Pons (tissue), 1 donor: ENCODE results near the gene TMEM255B.
A peak's percentile ranks its signal among the peaks of the same experiment; 100 is the strongest.
"Not testable (repeated sequence)": the region's sequence is repeated elsewhere in the genome, so short reads cannot be mapped to it uniquely, and the experiment has no call there.

Experiments used
- DNase-seq: peaks from one replicate; pipeline ENCODE4 v3.0.0-alpha.2; 2016; ENCODE audit warnings: low spot score

TMEM255B gene

DNA sequence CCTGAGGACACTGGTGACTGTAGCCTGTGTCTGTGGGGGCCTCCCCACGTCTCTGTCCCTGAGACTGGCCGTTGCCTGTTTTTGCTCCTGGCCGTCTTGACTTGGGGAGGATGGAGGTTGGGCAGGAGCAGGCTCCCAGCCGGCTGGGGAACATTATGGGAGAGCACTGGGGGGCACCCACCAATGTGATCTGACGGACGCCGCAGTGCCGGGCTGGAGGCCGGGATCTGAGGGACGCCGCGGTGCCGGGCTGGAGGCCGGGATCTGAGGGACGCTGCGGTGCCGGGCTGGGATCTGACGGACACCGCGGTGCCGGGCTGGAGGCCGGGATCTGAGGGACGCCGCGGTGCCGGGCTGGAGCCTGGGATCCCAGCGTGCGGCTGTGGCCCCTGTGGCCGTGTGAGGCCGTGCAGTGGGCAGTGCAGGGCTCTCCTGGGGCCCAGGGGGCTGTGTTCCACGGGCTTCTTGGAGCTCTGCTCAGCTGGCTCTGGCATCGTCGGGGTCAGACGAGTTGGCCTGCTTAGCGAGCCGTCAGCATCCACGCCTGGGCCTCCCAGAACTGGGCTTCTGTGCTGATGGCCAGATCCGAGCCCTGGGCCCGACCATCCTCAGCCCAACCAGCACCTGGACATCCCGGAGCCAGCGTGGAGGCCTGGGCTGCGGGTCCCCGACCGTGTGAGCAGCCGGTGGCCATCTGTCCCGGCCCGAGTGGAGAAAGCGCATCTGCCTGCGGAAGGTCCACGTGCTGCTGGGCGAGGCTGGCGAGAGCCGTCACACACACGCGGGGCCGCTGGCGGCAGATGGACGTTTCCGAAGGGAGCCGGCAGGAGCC lies 59.0 kb downstream of the TMEM255B start:
- DNase-seq, result no peak

DNA sequence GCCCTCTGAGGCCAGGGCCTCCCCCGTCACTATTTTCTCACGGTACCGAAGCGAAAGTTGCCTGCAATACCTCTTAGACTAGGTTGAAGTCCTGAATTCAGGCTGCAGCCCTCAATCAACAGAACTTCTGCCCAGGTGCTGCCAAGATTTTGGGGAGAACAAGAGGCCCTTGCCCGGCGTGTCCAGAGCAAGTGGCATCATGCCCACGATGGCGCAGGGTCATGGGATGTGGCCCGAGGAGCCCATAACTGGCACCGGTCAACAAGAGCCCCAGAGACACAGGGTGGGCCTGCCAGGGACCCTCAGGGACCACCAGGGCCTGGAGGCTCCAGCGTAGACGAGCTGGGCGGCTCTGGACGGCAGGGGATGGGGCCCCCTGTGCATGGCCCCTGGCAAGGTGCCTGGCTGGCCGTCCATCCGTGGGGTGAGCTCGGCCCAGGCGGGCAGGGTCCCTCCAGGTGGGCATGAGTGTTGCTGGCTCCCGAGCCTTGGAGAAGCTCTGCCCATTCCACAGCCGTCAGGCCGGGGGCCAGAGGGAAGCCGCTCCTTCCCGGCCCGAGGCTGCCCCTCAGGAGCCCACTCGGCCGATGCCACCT lies 59.8 kb downstream of the TMEM255B start:
- DNase-seq, result no peak

DNA sequence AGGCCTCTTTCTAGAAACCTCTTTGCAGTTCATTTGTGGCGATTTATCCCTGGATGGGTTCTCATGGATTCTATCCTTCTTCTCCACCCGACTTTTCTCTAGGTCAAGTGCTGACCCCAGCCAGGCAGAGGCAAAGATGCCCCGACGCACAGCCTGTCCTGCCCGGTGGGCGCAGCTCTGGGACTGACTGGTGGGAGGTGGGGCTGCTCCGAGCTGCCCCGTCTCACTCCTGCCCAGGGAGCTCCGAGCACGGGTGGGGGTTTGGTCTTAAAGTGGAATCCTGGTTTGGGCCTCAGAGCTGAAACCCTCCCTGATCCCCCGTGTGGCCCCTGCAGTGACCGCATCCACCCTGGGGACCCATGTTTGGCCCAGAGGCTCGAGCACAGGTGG lies 60.3 kb downstream of the TMEM255B start:
- no peak for DNase-seq

DNA sequence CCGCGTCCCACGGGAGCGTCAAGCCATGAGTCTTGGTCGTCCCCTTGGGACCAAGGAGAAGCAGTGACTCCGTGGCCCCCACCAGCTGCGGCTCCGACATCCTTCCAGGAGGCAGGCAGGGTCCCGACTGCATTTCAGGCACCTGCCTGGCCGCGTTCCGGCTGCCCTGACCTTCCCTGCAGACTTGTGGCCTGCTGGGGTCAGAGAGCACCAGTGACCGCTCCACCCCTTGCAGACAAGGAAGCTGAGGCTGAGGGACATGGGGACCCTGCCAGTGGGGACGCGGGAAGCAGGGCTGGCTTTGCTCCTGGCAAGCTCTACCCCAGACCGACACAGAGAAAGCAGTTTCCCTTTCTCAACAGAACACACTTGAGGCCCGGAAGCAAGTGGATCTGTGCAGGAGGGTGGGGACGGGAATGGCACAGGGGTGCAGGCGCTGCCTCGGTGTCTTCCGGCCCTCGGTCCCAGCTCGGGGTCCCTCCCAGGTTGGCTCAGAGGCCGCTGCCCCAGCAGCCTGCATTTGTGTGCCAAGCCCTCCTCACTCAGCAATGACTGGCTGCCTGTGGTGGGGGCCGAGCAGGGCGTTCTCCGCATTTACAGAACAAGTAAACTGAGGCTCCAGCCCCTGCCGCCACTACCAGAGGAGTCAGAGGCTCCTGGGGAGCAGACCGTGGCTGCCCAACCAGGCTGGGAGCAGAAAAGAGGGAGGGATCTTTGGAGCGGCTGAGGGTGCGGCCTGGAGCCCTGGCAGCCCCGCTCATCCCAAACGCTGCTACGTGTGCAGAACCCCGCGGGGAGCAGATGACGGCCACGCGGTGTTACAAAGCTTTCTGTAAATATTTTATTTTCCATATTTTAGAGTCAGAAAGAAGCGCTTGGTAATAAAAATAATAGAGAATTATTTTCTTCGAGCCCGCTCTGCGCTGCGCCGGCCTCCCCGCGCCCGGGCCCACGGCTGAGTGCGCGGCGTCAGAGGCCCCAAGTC lies 61.0 kb downstream of the TMEM255B start:
- no peak for DNase-seq

DNA sequence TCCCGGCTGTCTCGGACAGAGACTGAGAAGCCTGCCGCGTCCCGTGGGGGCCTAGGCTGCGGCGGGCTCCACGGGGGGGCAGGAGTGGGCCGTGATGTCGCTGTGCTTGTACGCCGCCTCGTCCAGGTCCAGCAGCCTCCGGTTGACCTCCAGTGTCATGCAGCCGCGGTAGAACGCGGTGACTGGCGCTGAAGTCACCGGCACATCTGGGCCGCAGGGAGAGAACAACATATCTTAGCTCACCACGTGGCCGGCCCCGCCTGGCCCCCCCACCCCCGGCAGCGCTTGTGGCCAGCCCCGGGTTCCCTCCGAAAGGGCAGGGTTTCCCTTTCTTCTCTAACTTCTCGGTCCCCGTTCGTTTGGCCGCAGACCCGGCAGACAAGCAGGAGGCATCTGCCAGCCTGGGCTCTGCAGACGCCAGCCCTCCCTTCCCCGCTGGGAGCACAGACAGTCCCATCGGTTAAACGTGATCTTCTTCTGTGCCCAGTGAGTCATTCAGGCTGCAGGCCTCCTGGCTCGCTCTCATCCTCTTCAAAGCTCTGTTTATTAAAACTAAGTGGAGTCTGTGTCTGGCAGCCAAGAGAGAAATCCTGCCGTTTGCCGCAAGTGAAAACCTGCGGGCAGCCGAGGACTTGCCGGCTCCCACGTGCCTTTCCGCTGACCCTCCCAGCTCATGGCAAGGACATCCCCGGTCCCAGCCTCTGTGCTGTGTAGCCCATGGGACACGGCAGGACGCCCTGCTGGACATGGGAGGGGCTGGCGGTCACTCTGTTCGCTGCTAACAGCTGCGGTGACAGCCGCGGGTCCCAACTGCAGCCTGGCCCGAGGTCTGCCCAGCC lies 62.0 kb downstream of the TMEM255B start:
- peak; percentile 86 for DNase-seq

DNA sequence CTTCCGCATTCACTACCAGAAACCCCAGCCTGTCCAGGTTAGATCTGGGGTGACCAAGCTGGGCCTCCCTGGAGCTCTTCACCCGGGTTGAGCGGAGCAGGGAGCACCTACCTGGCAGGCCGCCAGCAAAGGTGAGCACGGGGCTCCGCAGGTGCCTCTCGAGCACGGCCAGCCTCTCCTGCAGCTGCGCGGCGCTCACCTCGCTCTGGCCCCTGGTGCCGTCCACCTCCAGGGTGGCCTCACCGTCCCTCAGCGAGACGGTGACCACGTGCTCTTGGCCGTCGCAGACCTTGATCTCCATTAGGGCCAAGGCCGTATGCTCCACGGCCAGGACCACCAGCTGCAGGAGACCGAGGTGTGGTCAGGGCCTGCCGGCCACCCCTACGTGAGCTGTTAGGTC lies 62.8 kb downstream of the TMEM255B start:
- no peak for DNase-seq

DNA sequence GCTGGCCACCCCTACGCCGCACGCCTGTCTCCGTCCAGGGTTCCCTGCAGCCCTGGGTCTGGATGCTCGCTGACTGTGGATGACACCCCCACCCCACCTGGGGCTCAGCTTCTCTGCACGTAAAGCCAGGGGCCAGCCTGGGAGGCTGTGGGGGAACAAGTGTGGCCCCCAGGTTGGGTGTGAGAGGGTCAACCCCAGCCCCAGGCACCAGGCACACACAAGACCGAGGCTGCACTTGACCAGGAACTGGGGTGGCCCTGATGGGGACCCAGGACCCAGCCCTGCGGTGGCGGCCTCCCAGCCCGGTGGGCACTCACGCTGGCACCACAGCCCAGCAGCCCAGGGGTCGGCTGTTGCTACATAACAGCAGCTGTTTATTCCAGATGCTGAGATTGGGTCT lies 63.2 kb downstream of the TMEM255B start:
- no peak for DNase-seq

DNA sequence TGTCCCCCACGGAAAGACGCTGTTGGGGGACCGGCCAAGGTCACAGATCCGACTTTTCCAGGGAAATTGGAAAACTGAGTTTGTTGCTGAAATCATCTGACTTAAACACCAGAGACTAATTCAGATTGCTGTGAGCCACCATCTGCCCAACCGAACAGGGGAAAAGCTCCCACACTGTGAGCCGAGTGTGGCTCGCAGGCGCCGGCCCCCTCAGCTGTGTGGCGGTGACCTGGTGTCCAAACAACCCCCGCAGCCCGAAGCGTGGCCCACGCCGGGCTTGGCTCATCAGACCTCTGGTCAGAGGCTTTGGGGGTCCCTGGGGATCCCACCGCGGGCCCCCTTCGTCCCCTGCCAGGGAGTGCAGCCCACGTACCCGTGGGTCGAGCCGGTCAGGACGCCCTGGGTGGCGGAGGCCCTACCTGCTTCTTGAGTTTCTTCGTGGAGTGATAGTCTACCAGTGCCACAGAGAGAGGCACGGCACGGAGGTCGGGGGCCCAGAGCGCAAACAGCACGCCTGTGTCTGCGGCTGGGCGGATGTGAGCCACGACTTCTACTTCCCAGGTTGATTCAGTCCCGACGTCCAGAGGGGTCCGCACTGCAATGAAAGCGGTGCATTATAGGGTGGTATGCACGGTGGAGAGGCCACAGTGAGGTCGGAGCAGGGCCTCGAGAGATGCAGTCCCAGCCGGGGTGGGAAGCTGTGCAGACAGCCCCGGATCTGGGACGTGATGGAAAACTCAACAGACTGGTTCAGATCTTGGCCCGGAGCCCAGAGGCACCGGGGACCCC lies 64.1 kb downstream of the TMEM255B start:
- no peak for DNase-seq

DNA sequence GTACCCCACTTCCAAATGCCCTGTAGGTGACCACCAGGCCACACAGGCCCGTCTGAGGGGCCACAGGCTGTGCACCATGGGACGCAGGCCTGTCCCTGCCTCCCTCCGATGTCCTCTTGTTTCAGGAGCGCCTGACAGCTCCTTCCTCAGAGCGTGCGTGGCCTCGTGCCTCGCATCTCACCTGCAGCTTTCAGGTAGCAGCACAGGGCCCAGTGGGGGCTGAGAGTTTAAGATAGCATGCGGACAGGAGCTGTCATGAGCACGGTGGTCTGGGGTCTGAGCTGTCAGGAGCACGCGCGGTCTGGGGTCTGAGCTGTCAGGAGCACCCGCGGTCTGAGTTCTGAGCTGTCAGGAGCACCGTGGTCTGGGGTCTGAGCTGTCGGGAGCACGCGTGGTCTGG lies 64.7 kb downstream of the TMEM255B start:
- DNase-seq, result no peak

DNA sequence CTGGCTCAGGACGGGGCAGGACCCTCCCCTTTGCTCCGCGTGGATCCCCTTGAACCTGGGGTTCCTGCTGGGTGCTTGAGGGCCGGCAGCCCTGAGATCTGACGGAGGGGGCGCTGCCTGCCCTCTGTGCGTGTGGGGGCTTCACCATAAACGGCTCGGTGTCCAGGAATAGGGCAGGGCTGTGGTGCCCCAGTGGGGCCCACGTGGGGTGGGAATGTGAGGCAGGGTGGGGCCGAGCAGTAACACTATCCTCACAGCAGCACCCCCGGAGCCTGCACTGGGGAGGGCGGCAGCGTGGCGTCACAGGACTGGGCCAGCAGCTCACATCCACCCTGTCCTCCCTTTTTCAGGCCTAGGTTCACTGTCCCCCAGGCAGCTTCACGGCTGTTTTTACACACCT lies 66.8 kb downstream of the TMEM255B start:
- DNase-seq, result no peak

DNA sequence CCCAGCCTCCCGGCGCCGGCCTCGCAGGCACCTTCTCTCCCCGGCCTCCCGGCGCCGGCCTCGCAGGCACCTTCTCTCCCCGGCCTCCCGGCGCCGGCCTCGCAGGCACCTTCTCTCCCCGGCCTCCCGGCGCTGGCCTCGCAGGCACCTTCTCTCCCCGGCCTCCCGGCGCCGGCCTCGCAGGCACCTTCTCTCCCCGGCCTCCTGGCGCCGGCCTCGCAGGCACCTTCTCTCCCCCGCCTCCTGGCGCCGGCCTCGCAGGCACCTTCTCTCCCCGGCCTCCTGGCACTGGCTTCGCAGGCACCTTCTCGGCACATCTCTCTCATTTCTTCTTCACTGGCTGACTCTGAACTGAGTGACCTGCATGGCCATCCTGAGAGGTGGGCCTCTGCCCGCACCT lies 67.4 kb downstream of the TMEM255B start:
- DNase-seq, result not testable (repeated sequence)

DNA sequence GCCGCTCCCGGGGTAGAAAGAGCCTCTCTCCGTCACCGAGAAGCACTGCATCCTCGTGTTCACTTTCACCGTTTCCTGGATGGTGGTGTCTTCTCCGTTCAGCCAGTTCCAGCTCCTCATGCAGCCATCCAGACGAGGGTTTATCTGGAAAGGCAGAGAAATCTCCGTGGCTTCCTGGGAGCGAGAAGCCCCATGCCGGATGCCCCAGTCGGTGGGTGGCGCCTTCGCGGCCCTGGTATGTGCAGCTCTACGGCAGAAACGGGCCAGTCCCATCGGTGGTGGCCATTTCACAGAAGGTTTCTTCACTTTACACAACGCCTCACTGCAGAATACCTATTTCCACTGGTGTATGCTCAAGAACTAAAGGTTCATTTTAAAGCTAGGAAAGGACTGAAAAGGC lies 68.0 kb downstream of the TMEM255B start:
- DNase-seq, result no peak

DNA sequence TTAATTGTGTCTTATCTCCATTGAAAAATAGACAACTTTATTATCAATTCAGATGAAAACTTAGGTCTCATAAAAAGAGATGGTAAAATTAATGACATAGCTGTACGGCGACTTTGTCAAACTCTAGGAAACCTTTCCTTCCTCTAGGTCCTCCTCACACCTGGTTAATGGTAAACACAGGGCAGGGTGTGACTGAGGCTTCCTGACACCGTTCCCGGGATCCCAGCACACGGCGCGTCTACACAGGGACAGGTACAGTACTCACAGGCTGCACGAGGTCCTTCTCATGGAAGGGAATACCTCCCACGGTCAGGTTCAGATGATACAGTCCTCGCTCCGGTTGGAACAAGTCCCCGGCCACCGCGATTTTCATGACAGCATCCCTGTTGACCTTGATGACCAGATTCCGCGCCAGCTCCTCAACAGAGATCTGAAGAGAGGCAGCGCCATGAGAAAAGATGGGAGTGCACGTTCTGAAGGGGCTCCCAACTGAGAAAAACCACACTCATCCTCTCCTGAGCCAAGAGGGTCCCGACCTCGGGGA lies 69.3 kb downstream of the TMEM255B start:
- no peak for DNase-seq

DNA sequence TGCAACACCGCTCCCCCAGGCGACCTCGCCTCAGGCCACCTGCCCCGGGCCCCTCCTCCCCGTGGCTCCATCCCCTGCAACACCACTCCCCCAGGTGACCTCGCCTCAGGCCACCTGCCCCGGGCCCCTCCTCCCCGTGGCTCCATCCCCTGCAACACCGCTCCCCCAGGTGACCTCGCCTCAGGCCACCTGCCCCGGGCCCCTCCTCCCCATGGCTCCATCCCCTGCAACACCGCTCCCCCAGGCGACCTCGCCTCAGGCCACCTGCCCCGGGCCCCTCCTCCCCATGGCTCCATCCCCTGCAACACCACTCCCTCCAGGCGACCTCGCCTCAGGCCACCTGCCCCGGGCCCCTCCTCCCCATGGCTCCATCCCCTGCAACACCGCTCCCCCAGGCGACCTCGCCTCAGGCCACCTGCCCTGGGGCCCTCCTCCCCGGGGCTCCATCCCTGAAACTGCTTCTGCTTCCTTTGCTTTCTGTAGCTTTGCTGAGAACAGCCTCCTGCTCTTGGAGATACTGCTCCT lies 71.5 kb downstream of the TMEM255B start:
- not testable (repeated sequence) for DNase-seq

DNA sequence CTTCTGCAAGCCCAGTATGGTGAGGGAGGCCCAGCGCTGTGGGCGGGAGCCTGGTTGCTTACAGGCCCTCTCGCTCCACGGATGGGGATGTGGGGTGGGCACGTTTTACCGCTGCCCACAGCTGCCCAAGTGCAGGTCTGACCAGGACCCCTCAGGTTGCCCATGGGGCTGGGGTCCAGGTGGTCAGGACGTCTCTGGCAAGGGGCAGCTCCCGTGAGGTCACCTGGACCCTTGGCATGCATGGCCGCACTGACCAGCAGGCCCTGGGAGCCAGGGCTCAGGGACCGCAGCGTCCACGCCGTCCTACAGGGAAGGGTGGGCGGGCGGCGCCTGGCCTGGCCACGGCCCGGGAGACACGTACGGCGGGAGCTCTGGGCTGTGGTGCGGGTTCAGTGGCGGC lies 72.0 kb downstream of the TMEM255B start:
- no peak for DNase-seq

DNA sequence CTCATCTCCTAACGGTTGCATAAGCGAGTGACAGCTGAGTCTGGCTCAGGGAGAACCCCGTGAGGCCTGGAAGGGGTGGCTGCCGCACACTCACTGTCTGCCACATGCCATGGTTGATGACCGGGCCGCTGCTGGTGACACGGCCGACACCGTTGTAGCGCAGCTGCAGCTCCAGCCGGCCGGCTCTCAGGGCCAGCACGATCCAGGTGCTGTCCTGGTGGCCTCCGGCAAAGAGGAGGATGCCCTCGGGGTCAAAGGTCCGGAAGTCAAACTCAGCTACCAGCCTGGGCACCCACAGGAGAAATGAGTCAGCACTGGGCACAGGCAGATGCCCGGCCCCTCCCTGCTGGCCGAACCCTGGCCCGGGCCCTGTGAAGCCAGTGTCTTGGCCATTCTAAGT lies 73.2 kb downstream of the TMEM255B start:
- DNase-seq, result no peak

DNA sequence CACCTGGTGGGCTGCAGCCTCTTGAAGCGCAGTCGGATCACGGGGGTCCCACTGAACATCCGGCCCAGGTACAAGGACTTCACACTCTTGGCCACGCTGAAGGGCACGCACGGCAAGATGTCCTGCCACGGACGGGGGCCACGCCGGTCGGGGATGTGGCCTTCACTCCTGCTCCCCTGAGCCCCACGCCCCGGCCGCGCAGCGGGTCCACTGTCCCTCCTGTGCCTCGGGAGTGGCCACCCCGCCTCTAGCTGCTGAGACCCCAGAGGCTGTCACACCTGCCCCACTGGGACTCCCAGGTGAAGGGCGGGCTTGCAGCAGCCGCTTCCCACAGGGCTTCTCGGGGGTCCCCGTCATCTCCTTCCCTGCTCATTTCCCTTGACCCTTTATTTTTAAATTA lies 73.6 kb downstream of the TMEM255B start:
- no peak for DNase-seq

DNA sequence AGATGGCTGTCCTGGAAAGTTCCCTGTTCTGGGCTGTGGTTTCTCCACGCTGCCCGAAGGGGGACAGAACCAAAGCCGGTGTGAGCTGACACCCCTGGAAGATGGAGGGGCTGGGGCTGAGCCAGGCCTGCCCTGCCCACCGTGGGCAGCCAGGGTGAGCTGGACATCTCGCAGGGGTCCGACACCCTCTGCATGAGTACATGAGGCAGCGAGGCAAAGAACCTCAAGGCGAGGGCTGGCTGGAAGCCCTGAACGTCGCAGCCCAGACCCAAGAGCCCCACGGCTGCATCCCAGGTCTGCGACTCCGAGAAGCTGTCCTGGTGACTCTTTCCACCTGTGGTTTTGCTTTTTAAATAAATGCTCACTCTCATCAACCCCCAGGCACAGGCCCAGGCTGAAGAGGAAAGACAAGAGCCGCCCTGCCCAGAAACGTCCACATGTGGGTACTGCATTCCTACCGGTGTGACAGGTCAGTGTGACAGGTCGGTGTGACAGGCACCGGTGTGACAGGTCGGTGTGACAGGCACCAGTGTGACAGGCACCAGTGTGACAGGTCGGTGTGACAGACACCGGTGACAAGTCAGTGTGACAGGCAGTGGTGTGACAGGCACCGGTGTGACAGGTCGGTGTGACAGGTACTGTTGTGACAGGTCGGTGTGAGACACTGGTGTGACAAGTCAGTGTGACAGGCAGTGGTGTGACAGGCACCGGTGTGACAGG lies 74.2 kb downstream of the TMEM255B start:
- no peak for DNase-seq

DNA sequence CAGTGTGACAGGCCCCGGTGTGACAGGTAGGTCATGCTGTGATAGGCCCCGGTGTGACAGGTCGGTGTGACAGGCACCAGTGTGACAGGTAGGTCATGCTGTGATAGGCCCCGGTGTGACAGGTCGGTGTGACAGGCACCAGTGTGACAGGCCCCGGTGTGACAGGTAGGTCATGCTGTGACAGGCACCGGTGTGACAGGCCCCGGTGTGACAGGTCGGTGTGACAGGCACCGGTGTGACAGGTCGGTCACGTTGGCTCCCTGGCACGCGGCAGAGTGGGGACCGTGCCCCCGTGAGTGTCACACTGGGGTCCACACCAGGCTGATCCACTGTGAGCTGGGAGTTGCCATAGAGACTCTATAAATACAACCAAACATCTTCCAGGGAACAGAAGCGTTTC lies 75.0 kb downstream of the TMEM255B start:
- DNase-seq, result not testable (repeated sequence)
